ENCODE results near the gene ATP11B.

Gene ATP11B

GRCh38 chr3:182789371-182789770, 3.9 kb upstream of the ATP11B start:
- Mint-ChIP-seq H3K27me3 (ENCODE audit: low read depth) (peaks cover 6% of the 10 kb centered on the region), H3K4me1 (peaks cover 1% of the 10 kb centered on the region), H3K9me3 (no peaks in the 10 kb centered on the region)

GRCh38 chr3:182790612-182791011, 2.7 kb upstream of the ATP11B start:
- Mint-ChIP-seq H3K4me1 (peaks cover 14% of the 10 kb centered on the region), H3K27me3 (ENCODE audit: low read depth) (no peaks in the 10 kb centered on the region), H3K4me3 (no peak overlapping the region), H3K27ac (no peak overlapping the region), H3K36me3 (ENCODE audit: low read depth) (no peaks in the 10 kb centered on the region), H3K9me3 (no peaks in the 10 kb centered on the region)
- TF ChIP-seq CTCF (IDR thresholded peaks at IDR 0.05; ENCODE audit: unreplicated experiment in 3 of 3), result no peak

More at GRCh38 chr3:182789371-182789770, 3.9 kb upstream of the ATP11B start:
- TF ChIP-seq CTCF (IDR thresholded peaks at IDR 0.05; ENCODE audit: unreplicated experiment in 3 of 3), result no peak
- H3K36me3 Mint-ChIP-seq (ENCODE audit: low read depth), result no peaks in the 10 kb centered on the region
- H3K4me3 Mint-ChIP-seq, result no peak overlapping the region
- H3K27ac Mint-ChIP-seq, result no peak overlapping the region

- peaks cover 27% of the 10 kb centered on the region for H3K4me1 Mint-ChIP-seq
- peak overlapping the region; percentile 91 to 97 (median 96) for H3K4me3 Mint-ChIP-seq
- peak overlapping the region; percentile 83 to 96 (median 93) for H3K27ac Mint-ChIP-seq
- no peak for TF ChIP-seq CTCF (IDR thresholded peaks at IDR 0.05; ENCODE audit: unreplicated experiment in 3 of 3)
- H3K9me3 Mint-ChIP-seq, result no peaks in the 10 kb centered on the region
- no peaks in the 10 kb centered on the region for H3K27me3 Mint-ChIP-seq (ENCODE audit: low read depth)
- no peaks in the 10 kb centered on the region for H3K36me3 Mint-ChIP-seq (ENCODE audit: low read depth)
Measured at GRCh38 chr3:182793663-182794454, 555 bp downstream of the ATP11B start.

- Mint-ChIP-seq H3K36me3 (ENCODE audit: low read depth) (no peaks in the 10 kb centered on the region), H3K9me3 (no peaks in the 10 kb centered on the region), H3K27ac (peak overlapping the region; percentile 83 to 96 (median 93)), H3K4me3 (peak overlapping the region; percentile 91 to 97 (median 96)), H3K27me3 (ENCODE audit: low read depth) (no peaks in the 10 kb centered on the region), H3K4me1 (peaks cover 27% of the 10 kb centered on the region)
- TF ChIP-seq CTCF (IDR thresholded peaks at IDR 0.05; ENCODE audit: unreplicated experiment in 3 of 3), result no peak
Measured at GRCh38 chr3:182794455-182795388, 1.4 kb downstream of the ATP11B start.

- H3K27me3 Mint-ChIP-seq (ENCODE audit: low read depth), result no peaks in the 10 kb centered on the region
- peak overlapping the region; percentile 91 to 97 (median 96) for H3K4me3 Mint-ChIP-seq
- H3K9me3 Mint-ChIP-seq, result no peaks in the 10 kb centered on the region
- peaks cover 27% of the 10 kb centered on the region for H3K4me1 Mint-ChIP-seq
- peak overlapping the region; percentile 83 to 96 (median 93) for H3K27ac Mint-ChIP-seq
- TF ChIP-seq CTCF (IDR thresholded peaks at IDR 0.05; ENCODE audit: unreplicated experiment in 3 of 3), result no peak
- no peaks in the 10 kb centered on the region for H3K36me3 Mint-ChIP-seq (ENCODE audit: low read depth)
Measured at GRCh38 chr3:182795389-182795782, 2.1 kb downstream of the ATP11B start.

Measured in nephron (organoid).